Natural killer cell treated with Interleukin-12 subunit alpha and Interleukin-12 subunit beta and Interleukin-15 and Interleukin-18, amount 100 ng/mL, for 72 hours (primary cell): ENCODE data around the gene KCNN4. TPM values are rescaled to one million over a fixed set of nuclear protein-coding genes. Genes with fewer than 3 reads are reported as not detected.
A peak's percentile ranks its signal among the peaks of the same experiment; 100 is the strongest.

Source experiments
- ATAC-seq, 2 donors: fragments of 150-1000 bp; cut with Tn5 transposase in 1 of 2; sonication (Bioruptor Pico), chemical (Tn5 transposase) in 1 of 2; 2 replicates each; pipeline ENCODE4 v1.10.0; 2021
- DNase-seq: peaks from one replicate; pipeline ENCODE4 v3.0.0; 2022; ENCODE audit warnings: low spot score
- H3K27ac Mint-ChIP-seq, 2 donors: 1 replicate in 1 of 2; 2 replicates in 1 of 2; pipeline ENCODE4 v1.8.0; 2022; ENCODE audit warnings: mixed read lengths in 2 of 2, mild to moderate bottlenecking in 1 of 2, moderate library complexity in 1 of 2
- H3K27me3 Mint-ChIP-seq, 2 donors: 1 replicate in 1 of 2; 2 replicates in 1 of 2; pipeline ENCODE4 v1.8.0; 2022; ENCODE audit warnings: mixed read lengths in 2 of 2
- H3K36me3 Mint-ChIP-seq: one replicate; pipeline ENCODE4 v1.8.0; 2022; ENCODE audit warnings: mixed read lengths
- H3K4me1 Mint-ChIP-seq, 2 donors: 1 replicate in 1 of 2; 2 replicates in 1 of 2; pipeline ENCODE4 v1.8.0; 2022; ENCODE audit warnings: low read depth in 2 of 2, mixed read lengths in 2 of 2, mild to moderate bottlenecking in 1 of 2
- H3K4me3 Mint-ChIP-seq: one replicate; pipeline ENCODE4 v1.8.0; 2022; ENCODE audit warnings: mixed read lengths
- H3K9me3 Mint-ChIP-seq: 2 replicates; pipeline ENCODE4 v1.8.0; 2022; ENCODE audit warnings: mixed read lengths
- total RNA-seq, 2 donors: library from RNA; stranded (reverse); gene quantifications; one replicate each; pipeline ENCODE4 v1.2.3, GENCODE V29; 2022

KCNN4 gene
- total RNA-seq, 2 donors from 2014 or later: 99.4 to 107 TPM

DNA sequence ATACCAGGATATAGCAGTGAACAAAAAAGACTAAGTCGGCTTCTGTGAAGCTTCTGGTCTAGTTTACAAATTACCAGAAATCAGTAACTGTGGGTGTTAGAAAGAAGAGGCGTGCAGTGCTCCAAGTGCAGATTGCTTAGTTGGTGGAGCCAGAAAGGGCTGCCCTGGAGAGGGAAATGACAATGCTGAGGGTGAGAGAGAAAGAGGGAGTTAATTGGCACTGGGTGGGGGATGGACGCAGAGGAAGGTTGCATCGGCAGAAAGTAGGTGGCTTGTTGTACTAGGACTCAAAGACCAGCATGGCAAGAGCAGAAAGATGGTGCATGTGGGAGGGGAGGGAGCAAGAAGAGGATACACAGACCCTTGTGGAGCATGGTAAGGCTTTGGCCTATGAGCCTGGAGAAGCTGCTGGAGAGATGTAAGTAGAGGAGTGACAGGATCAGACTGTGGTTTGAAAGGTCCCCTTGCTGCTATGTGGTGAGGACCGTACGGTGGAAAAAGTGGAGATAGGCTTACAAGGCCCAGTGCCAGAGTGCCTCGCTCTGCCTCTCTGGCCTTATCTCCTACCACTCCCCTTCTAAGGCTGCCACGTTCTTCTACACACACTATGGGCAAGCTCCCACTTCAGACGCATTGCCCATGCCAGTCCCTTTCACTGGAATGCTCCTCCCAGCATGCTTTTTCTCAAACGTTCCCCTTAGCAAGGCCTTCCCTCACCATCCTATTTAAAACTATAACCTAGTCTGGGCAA, 39.5 kb downstream of the KCNN4 start:
- Mint-ChIP-seq H3K27ac (peak overlapping the region; percentile 6 to 8), H3K36me3 (peaks cover 36% of the 10 kb centered on the region), H3K4me3 (no peak overlapping the region), H3K4me1 (peaks cover 12 to 17% of the 10 kb centered on the region in 2 donors), H3K9me3 (no peaks in the 10 kb centered on the region), H3K27me3 (no peaks in the 10 kb centered on the region)
- DNase-seq (no peak), ATAC-seq (no peak)

DNA sequence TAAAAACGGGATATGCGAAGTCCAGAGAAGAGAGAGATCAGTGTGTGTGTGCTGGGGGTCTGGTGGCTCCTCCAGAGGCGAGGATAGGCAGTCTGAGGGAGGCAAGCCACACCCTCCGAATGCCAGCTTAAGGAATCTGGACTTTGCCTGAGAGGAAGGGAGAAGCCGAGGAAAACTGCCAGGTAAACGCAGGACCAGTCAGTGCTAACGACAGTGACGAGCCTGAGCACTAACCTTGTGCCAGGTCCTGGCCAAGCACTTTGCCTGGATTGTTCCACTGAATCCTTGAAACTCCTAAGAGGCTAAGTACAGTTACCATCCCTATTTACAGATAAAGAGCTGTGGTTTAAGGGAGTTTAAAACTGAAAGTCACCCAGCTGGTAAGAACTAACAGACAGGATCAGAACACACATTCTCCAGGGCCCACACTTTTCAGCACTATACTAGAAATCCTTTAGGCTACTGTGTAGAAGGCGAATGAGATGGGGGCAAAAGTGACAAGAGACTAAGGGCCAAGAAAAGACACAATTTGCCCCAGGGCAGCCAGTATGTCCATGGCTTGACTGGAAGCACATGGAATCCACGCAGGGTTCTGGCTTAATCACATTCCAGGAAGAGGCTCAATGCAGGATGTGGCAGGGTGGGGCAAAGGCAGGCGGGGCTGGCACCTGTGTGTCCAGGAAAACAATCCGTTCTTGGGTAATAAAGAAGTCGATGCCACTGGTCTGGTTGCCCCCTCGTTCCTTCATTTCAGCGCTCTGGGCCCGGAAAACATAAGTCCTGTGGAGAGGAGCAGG, 41.1 kb downstream of the KCNN4 start:
- peaks cover 34% of the 10 kb centered on the region for H3K36me3 Mint-ChIP-seq

DNA sequence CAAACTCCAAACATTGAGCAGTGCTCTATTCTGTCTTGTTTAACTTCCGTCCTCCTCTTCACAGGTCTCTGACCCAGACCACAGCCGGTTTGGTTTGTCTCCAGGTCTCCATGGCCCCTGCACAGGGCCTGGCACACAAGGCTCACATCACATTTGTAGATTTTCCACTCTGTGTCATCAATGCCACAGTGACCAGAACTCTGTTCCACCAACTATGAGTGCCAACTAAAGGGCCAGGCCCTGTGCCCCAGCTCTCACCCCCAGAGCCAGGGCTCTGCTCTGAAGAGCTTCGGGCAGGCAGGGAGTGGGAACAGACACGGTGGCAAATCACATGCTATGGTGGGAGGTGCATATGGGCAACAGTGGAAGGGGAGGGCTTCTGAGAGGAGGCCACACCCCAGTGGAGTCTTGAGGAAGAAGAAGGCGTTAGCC, 42.0 kb downstream of the KCNN4 start:
- Mint-ChIP-seq H3K9me3 (no peaks in the 10 kb centered on the region), H3K4me3 (peak overlapping the region; percentile 2), H3K36me3 (peaks cover 28% of the 10 kb centered on the region), H3K4me1 (peaks cover 5 to 11% of the 10 kb centered on the region in 2 donors), H3K27ac (peak overlapping the region; percentile 42 to 63), H3K27me3 (no peaks in the 10 kb centered on the region)
- no peak for DNase-seq
- ATAC-seq: peak in 1 of 2 donors; percentile 70

More for the DNA sequence above, 41.1 kb downstream of the KCNN4 start:
- Mint-ChIP-seq H3K4me3 (peak overlapping the region; percentile 2), H3K27me3 (no peaks in the 10 kb centered on the region), H3K9me3 (no peaks in the 10 kb centered on the region), H3K4me1 (peaks cover 5 to 11% of the 10 kb centered on the region in 2 donors), H3K27ac (peak overlapping the region; percentile 42 to 63)
- ATAC-seq: no peak
- DNase-seq: no peak

DNA sequence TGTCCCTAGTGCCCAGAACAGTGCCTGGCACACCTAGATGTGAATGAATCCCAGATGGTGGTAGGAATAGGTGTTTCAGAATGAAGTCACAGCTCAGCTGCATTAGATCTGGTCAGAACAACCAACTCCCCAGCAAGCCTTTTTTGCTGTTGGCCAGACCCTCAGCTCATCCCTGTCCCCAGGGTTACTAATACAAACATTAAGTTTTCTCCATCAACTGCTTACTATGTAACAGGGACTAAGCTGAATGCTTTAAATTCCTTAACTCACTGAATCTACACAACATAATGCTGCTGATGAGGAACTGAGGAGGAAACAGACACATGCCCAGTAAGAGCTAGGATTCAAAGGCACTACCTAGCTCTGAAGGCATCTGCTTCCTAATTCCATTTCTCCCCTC, 44.8 kb downstream of the KCNN4 start:
- DNase-seq (no peak), ATAC-seq (no peak)
- no peaks in the 10 kb centered on the region for H3K27me3 Mint-ChIP-seq
- peak overlapping the region in 1 of 2 donors; percentile 53 for H3K27ac Mint-ChIP-seq
- H3K36me3 Mint-ChIP-seq: peaks cover 14% of the 10 kb centered on the region
- peaks cover 5 to 15% of the 10 kb centered on the region in 2 donors for H3K4me1 Mint-ChIP-seq
- no peaks in the 10 kb centered on the region for H3K9me3 Mint-ChIP-seq
- no peak overlapping the region for H3K4me3 Mint-ChIP-seq

DNA sequence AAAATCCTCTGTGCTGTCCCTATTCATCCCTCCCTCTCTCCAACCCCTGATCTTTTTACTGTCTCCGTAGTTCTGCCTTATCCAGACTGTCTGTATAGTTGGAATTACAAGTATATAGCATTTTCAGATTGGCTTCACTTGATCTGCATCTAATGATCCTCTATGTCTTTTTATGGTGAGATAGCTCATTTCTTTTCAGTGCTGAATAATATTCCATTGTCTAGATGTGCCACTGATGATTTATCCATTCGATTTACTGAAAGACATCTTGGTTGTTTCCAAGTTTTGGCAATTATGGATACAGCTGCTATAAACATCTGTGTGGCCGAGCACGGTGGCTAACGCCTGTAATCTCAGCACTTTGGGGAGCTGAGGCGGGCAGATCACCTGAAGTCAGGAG, 45.8 kb downstream of the KCNN4 start:
- peaks cover 10% of the 10 kb centered on the region for H3K36me3 Mint-ChIP-seq
- H3K9me3 Mint-ChIP-seq: no peaks in the 10 kb centered on the region
- DNase-seq: no peak
- no peak overlapping the region for H3K4me3 Mint-ChIP-seq
- no peak overlapping the region for H3K27ac Mint-ChIP-seq
- ATAC-seq: no peak
- H3K27me3 Mint-ChIP-seq: no peaks in the 10 kb centered on the region
- peaks cover 5 to 13% of the 10 kb centered on the region in 2 donors for H3K4me1 Mint-ChIP-seq

DNA sequence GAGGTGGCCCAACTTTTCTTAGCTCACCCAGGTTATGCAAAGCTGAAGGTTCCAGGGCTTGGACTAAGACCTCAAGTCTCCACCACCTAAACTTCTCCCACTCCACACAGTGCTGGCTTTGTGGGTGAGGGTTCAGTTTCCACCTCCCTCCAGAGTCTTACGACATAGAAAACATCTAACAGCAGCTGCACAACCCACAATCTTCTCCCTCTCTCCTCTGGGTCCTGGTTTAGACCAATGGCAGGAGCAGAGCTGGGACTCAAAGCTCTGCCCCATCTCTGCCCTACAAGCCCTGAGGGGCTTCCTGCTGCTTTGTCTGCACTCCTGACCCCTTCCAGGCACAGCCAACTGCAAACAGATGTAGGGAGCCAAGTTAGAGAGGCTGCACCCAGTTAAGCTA, 48.9 kb downstream of the KCNN4 start:
- Mint-ChIP-seq H3K4me1 (peaks cover 0 to 10% of the 10 kb centered on the region in 2 donors), H3K4me3 (no peak overlapping the region), H3K27me3 (no peaks in the 10 kb centered on the region), H3K9me3 (no peaks in the 10 kb centered on the region), H3K27ac (peak overlapping the region; percentile 21 to 48), H3K36me3 (peaks cover 6% of the 10 kb centered on the region)
- DNase-seq (no peak), ATAC-seq (no peak)

DNA sequence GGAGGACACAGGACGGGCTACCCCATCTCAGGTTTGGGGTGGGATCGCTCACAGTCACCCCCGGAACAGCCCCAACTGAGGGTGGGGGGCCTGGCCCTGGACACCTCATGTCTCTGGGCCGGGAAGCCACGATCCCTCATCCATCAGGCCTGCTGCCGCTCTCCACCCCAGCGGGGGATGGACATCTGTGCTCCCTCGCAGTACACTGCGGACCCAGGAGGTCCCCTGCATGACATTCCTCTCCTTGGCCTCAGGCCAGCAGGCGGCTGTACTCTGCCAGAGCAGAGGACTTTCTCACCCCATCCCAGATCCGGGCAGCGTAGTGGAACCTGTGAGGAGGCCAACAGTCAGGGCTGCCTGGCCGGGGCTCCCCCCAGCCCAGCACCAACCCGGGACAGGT, 49.4 kb downstream of the KCNN4 start:
- peak overlapping the region in 1 of 2 donors; percentile 48 for H3K27ac Mint-ChIP-seq
- ATAC-seq (no peak), DNase-seq (no peak)
- H3K4me3 Mint-ChIP-seq: no peak overlapping the region
- no peaks in the 10 kb centered on the region for H3K9me3 Mint-ChIP-seq
- no peaks in the 10 kb centered on the region for H3K27me3 Mint-ChIP-seq
- peaks cover 0 to 6% of the 10 kb centered on the region in 2 donors for H3K4me1 Mint-ChIP-seq
- H3K36me3 Mint-ChIP-seq: peaks cover 1% of the 10 kb centered on the region

DNA sequence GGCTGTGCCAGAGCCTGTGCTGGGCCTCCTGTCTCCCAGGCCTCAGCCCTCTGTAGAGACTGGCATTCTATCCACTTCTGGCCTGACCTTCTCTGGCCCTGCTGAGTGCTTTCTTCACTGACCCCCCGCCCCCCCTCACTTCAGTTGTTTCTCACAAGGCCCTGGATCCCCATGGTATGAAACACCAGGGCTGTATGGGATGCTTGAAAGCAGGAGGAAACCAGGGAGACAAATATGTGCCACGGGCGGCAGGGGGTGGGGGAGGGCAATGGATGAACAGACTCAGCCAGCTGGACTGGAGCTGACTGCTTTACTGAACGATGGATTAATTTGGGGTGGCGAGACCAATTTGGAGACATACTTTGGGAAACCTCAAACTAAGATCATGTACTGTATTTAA, 50.9 kb downstream of the KCNN4 start:
- no peaks in the 10 kb centered on the region for H3K27me3 Mint-ChIP-seq
- no peaks in the 10 kb centered on the region for H3K9me3 Mint-ChIP-seq
- no peak for DNase-seq
- peaks cover 5 to 8% of the 10 kb centered on the region in 2 donors for H3K4me1 Mint-ChIP-seq
- no peak overlapping the region for H3K27ac Mint-ChIP-seq
- H3K4me3 Mint-ChIP-seq: no peak overlapping the region
- no peaks in the 10 kb centered on the region for H3K36me3 Mint-ChIP-seq
- no peak for ATAC-seq

DNA sequence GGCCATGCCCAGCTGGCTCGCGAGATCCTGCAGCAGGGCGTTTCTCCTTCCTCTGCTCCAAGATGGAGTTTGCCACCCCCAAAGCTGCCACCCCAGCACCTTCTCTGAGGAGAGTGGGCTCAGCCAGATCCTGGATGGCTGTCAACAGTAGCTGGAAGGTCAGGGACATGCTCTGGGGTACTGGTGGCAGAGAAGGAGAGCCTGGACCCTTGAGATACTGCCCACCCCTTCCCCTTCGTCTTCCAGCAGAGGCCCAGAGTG, 53.2 kb downstream of the KCNN4 start:
- H3K27me3 Mint-ChIP-seq: no peaks in the 10 kb centered on the region

DNA sequence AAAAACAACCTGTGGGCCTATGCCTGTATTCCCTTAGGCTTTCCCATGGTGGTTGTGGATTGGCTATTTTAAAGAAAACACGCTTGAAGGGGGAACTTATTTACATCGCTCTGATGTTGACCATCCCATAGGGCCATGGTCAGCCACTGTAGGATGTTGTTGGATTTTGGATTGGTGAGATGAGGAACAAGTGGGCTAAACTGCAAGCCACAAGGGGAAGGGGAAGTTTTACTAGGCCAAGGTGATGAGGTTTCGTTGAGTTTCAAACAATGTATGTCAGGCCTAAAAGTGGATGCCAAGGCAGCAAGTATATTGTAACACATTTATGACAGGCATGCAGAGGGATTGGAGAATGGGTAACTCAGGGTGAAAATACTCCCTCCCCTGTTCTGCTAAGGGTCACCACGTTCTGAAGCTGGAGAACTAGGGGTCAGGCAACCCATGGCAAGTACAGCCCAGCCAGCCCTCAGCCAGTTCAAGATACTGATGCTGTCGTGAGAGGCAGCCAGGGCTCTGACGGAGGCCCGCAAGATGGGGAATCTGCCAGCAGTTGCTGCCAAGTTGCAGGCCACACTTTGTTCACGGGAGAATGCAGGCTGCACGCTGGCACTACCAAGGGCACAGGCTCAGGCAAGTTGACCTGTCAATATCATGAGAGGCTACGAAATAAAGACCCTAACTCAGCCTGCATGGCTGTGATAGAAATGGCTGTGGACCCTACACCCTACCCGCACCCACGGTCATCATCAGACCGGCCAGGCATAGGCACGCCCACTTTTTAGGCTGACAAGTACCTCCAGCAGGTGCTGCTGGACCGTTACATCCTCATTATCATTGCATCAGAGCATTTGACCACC, 53.8 kb downstream of the KCNN4 start:
- no peak overlapping the region for H3K4me3 Mint-ChIP-seq
- H3K27ac Mint-ChIP-seq: no peak overlapping the region
- H3K36me3 Mint-ChIP-seq: no peaks in the 10 kb centered on the region
- no peaks in the 10 kb centered on the region for H3K9me3 Mint-ChIP-seq
- H3K27me3 Mint-ChIP-seq: no peaks in the 10 kb centered on the region
- H3K4me1 Mint-ChIP-seq: peaks cover 5% of the 10 kb centered on the region in 2 donors
- no peak for DNase-seq
- no peak for ATAC-seq

More for the DNA sequence above, 53.2 kb downstream of the KCNN4 start:
- Mint-ChIP-seq H3K27ac (no peak overlapping the region), H3K36me3 (no peaks in the 10 kb centered on the region), H3K4me1 (peaks cover 5 to 8% of the 10 kb centered on the region in 2 donors), H3K9me3 (no peaks in the 10 kb centered on the region), H3K4me3 (no peak overlapping the region)
- ATAC-seq (no peak), DNase-seq (no peak)

DNA sequence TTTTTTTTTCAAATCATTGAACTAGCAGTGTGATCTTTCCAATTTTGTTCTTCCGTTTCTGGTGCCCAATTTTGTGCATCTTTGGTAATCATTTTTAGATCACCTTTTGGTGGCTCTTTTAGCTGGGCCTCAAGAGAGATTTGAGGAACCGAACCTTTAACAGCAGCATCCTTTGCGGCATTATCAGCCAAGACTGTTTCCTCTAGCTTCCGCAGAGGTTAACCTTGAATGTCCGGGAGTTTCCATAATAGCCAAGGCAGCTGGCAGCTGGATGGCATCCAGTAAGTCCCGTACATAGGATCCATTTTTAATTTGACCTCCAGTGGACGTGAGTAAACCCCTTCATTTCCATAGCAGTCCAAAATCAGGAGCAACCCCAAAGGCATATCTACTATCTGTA, 55.3 kb downstream of the KCNN4 start:
- Mint-ChIP-seq H3K27me3 (no peaks in the 10 kb centered on the region), H3K36me3 (no peaks in the 10 kb centered on the region), H3K9me3 (no peaks in the 10 kb centered on the region), H3K4me1 (peaks cover 4 to 5% of the 10 kb centered on the region in 2 donors), H3K4me3 (no peak overlapping the region), H3K27ac (peak overlapping the region; percentile 18 to 44)
- ATAC-seq: no peak
- no peak for DNase-seq

DNA sequence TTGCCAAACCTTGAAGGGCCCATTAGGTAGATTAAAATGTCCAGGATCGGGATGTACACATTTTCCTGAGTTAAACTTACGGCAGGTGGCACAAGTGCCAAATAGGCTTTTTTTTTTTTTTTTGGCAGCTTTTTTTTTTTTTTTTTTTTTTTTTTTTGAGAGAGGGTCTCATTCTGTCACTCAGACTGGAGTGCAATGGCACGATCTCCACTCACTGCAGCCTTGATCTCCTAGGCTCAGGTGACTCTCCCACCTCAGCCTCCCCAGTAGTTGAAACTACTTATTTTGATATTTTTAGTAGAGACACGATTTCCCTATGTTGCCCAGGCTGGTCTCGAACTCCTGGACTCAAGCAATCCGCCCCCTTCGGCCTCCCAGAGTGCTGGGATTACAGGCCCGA, 55.9 kb downstream of the KCNN4 start:
- DNase-seq (no peak), ATAC-seq (no peak)
- no peaks in the 10 kb centered on the region for H3K36me3 Mint-ChIP-seq

DNA sequence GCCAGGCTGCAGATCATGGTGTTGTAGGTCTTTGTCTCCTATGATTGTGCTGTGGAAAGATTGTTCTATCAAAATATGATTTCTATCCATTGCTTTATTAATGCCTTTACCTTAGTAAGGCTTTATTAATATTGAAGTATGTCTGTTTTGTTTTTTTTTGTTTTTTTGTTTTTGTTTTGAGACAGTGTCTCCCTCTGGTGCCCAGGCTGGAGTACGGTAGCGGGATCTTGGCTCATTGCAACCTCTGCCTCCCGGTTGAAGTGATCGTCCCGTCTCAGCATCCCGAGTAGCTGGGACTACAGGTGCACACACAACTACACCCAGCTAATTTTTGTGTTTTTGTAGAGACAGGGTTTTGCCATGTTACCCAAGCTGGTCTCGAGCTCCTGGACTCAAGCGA, 57.2 kb downstream of the KCNN4 start:
- no peak for DNase-seq
- H3K4me1 Mint-ChIP-seq: peaks cover 4 to 5% of the 10 kb centered on the region in 2 donors
- no peak overlapping the region for H3K4me3 Mint-ChIP-seq
- no peak overlapping the region for H3K27ac Mint-ChIP-seq
- no peaks in the 10 kb centered on the region for H3K27me3 Mint-ChIP-seq
- no peaks in the 10 kb centered on the region for H3K36me3 Mint-ChIP-seq
- H3K9me3 Mint-ChIP-seq: no peaks in the 10 kb centered on the region
- no peak for ATAC-seq

More for the DNA sequence above, 55.9 kb downstream of the KCNN4 start:
- Mint-ChIP-seq H3K4me1 (peaks cover 4 to 5% of the 10 kb centered on the region in 2 donors), H3K4me3 (no peak overlapping the region), H3K9me3 (no peaks in the 10 kb centered on the region), H3K27me3 (no peaks in the 10 kb centered on the region), H3K27ac (peak overlapping the region in 1 of 2 donors; percentile 44)
